Heart left ventricle (tissue), 16 donors: Measurements from ENCODE around the gene CFAP70. TPM values are rescaled to one million over a fixed set of nuclear protein-coding genes. Genes with fewer than 3 reads are reported as not detected.

ENCODE experiments used
- ATAC-seq, 4 donors: fragments of 200-7000 bp; cut with Tn5 transposase; one replicate each; pipeline ENCODE4 v1.9.1; 2020 to 2022; ENCODE audit warnings: moderate library complexity in 4 of 4, mild to moderate bottlenecking in 3 of 4, moderate number of reproducible peaks in 1 of 4
- DNase-seq, 5 donors: peaks; one replicate each; pipeline ENCODE4 v3.0.0-alpha.2; 2020
- H3K27ac ChIP-seq, 12 donors: fragments of 200-600 bp; sonication (generic) in 4 of 12; one replicate each; pipeline versions ENCODE4 v1.5.0 to v1.8.0; 2016 to 2022; ENCODE audit warnings: mild to moderate bottlenecking in 2 of 12
- H3K27me3 ChIP-seq, 9 donors: fragments of 200-600 bp; sonication (generic) in 2 of 9; one replicate each; pipeline versions ENCODE4 v1.5.1 to v1.8.0; 2016 to 2022; ENCODE audit warnings: mild to moderate bottlenecking in 3 of 9
- H3K36me3 ChIP-seq, 9 donors: fragments of 200-600 bp; sonication (generic) in 2 of 9; one replicate each; pipeline versions ENCODE4 v1.5.0 to v1.8.0; 2018 to 2022; ENCODE audit warnings: mild to moderate bottlenecking in 2 of 9
- H3K4me1 ChIP-seq, 12 donors: fragments of 200-600 bp; sonication (generic) in 4 of 12; one replicate each; pipeline versions ENCODE4 v1.5.0 to v1.8.0; 2016 to 2022; ENCODE audit warnings: mild to moderate bottlenecking in 3 of 12
- H3K4me3 ChIP-seq, 12 donors: fragments of 200-600 bp; sonication (generic) in 4 of 12; one replicate each; pipeline versions ENCODE4 v1.5.0 to v1.8.0; 2017 to 2022; ENCODE audit warnings: mild to moderate bottlenecking in 9 of 12, moderate library complexity in 4 of 12
- H3K9me3 ChIP-seq, 12 donors: fragments of 200-600 bp; sonication (generic) in 4 of 12; one replicate each; pipeline versions ENCODE4 v1.5.0 to v1.8.0; 2016 to 2022; ENCODE audit warnings: mild to moderate bottlenecking in 1 of 12
- POLR2A ChIP-seq, 2 donors: fragments of 450-650 bp; IDR thresholded peaks; one replicate each; pipeline ENCODE4 v1.6.1; 2017; ENCODE audit warnings: antibody characterized with exemption in 2 of 2, mild to moderate bottlenecking in 2 of 2, moderate library complexity in 2 of 2
- WGBS, 4 donors: extraction: QIAGEN DNeasy Blood & Tissue Kit in 2 of 4; methylation state at CpG; one replicate each; pipeline versions ENCODE4 v1.1.5 to v1.1.7; 2013 to 2018; 5-methylcytosine and 5-hydroxymethylcytosine counted together
- intact Hi-C, 10 donors: fragments of 100-400 bp; cut with DNase I; formaldehyde crosslinking; loops; one replicate each; pipeline versions ENCODE4 v1.11.1 to v1.14.2; 2022
- polyA plus RNA-seq, 2 donors: library from polyadenylated mRNA; stranded (reverse); fragments of 200-250 nt; gene quantifications; one replicate each; pipeline ENCODE4 v1.2.3, GENCODE V29; 2013
- total RNA-seq, 9 donors: library from RNA; depleted of rRNA in 2 of 9; stranded (reverse); fragments of >200 nt in 2 of 9; fragmentation: NEBNext Ultra II Directional in 3 of 9; extraction: Animal tissue kit (Norgen Biotek cat#: 25700) in 3 of 9; gene quantifications; one replicate each; pipeline versions ENCODE4 v1.1.0 to v1.2.4, GENCODE V29; 2016 to 2023
- TF ChIP-seq, protein P1 (sequence below), 12 donors: fragments of 200-600 bp; sonication (generic) in 4 of 12; IDR thresholded peaks; one replicate each; pipeline versions ENCODE4 v1.5.0 to v1.8.0; 2018 to 2022; ENCODE audit warnings: antibody characterized with exemption in 12 of 12, mild to moderate bottlenecking in 5 of 12
- donor health status: ischemic (EF 13 %, LVEDD 7.1; RV severe dilation, severe dysfunction).
- donor health status: healthy with polysubstance abuse.
- donor health status: DM: no; HTN: yes; CAD: no.
- donor health status: DM: no; HTN: no; CAD: no.
- donor health status: ischemic (EF 25% LVEDD 6.9; RV normal size, moderate dysfunction).
- donor health status: ischemic (EF 25% LVEDD 5.7; RV mildly dilated, moderate dysfunction).
- donor health status: healthy.
- donor health status: DM: yes; HTN: yes; CAD: no.
- donor health status: ischemic (EF 35%, LVEDD 5.7; RV mildly dilated, moderate dysfunction).
- donor health status: nonischemic (EF 11% LVEDD 7.7; RV severe dilation, severe dysfunction).
- donor health status: DM: yes; HTN: yes; CAD: no.
- donor health status: PGD.
- donor health status: ischemic (EF 29% LVEDD 5.4; RV normal size, mild dysfunction).
- donor health status: nonischemic (EF 23%, LVEDD 6.1; RV moderate dilation, normal function).

The CFAP70 gene
- total and polyA plus RNA-seq, 11 donors = 0.22 to 2.0 (median 1.4) TPM

DNA sequence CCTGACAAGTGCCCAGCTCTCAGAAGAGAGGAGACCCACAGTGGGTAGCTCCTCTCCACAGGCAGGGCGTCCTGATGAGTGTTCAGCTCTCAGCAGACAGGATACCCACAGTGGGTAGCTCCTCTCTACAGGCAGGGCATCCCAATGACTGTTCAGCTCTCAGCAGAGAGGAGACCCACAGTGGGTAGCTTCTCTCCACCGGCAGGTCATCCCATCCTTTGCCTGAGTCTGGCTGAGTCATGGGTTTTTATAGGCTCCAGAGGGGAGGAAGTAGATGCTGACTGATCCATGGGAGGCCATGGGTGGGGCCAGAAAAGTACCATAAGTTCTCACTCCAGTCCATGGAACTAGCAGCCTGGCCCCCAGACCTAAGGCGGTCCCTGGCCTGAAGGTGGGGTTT lies 18.5 kb downstream of the CFAP70 start:
- TF ChIP-seq, protein P1, sequence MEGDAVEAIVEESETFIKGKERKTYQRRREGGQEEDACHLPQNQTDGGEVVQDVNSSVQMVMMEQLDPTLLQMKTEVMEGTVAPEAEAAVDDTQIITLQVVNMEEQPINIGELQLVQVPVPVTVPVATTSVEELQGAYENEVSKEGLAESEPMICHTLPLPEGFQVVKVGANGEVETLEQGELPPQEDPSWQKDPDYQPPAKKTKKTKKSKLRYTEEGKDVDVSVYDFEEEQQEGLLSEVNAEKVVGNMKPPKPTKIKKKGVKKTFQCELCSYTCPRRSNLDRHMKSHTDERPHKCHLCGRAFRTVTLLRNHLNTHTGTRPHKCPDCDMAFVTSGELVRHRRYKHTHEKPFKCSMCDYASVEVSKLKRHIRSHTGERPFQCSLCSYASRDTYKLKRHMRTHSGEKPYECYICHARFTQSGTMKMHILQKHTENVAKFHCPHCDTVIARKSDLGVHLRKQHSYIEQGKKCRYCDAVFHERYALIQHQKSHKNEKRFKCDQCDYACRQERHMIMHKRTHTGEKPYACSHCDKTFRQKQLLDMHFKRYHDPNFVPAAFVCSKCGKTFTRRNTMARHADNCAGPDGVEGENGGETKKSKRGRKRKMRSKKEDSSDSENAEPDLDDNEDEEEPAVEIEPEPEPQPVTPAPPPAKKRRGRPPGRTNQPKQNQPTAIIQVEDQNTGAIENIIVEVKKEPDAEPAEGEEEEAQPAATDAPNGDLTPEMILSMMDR (IDR thresholded peaks at IDR 0.05) = no peak
- no peak for TF ChIP-seq POLR2A (IDR thresholded peaks at IDR 0.05)
- H3K36me3 ChIP-seq = peaks cover 0 to 6% (median 0%) of the 10 kb centered on the region in 9 donors
- intact Hi-C loops = no loop called here
- DNase-seq (no peak), ATAC-seq (no peak)
- H3K4me1 ChIP-seq = no peaks in the 10 kb centered on the region
- H3K4me3 ChIP-seq = no peak overlapping the region
- 87 to 100% (median 94%) methylated on average over 1 to 3 of the region's 3 CpGs for WGBS, 4 donors
- no peaks in the 10 kb centered on the region for H3K9me3 ChIP-seq
- H3K27ac ChIP-seq = no peak overlapping the region
- no peaks in the 10 kb centered on the region for H3K27me3 ChIP-seq

DNA sequence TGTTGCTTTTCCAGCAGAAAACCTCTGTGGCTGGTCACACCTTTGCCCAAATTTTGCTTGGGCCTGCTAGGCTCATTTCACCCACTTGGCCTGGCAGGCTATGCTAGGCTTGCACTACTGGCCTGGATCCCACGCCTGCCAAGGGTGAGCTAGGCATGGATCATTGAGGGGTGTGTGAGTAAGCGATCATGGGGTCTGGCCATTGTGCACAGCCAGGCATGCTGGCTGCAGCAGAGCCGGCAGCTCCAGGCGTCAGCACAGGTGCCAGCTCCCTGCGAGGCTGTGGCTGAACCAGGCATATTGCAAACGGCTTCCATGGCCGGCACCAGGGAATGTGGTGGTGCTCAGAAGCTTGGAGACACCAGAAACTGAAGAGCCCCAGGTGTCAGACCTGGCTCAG lies 19.2 kb downstream of the CFAP70 start:
- Histone ChIP-seq H3K9me3 (no peaks in the 10 kb centered on the region), H3K4me3 (no peak overlapping the region), H3K27me3 (no peaks in the 10 kb centered on the region), H3K4me1 (no peaks in the 10 kb centered on the region), H3K36me3 (peaks cover 0 to 6% (median 0%) of the 10 kb centered on the region in 9 donors), H3K27ac (peak overlapping the region in 2 of 12 donors; percentile 20 to 52)
- ATAC-seq = peak; percentile 77 to 96 (median 88)
- TF ChIP-seq, protein P1 (IDR thresholded peaks at IDR 0.05) = no peak
- no peak for TF ChIP-seq POLR2A (IDR thresholded peaks at IDR 0.05)
- 82 to 95% (median 88%) methylated on average over 4 to 7 of the region's 7 CpGs for WGBS, 4 donors
- DNase-seq = peak; percentile 18 to 63 (median 43)
- intact Hi-C loops = no loop called here

DNA sequence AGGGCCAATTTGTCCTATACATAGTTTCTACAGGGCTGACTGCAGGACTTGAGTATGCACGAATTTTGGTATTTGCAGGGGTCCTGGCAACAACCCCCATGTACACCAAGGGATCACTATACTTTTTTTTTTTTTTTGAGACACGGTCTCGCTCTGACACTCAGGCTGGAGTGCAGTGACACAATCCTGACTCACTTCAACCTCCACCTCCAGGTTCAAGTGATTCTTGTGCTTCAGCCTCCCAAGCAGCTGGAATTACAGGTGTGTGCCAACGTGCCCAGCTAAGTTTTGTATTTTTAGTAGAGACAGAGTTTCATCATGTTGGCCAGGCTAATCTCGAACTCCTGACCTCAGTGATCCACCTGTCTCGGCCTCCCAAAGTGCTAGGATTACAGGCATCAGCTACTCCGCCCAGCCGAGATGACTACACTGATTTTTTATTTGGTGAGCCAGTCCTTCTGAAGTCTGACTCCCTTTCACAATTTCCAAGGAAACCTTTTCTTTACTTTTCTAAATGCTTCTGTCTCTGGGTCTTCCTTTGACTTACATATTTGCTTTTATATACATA lies 19.8 kb downstream of the CFAP70 start:
- Histone ChIP-seq H3K4me3 (no peak overlapping the region), H3K27me3 (no peaks in the 10 kb centered on the region), H3K27ac (peak overlapping the region in 2 of 12 donors; percentile 20 to 52), H3K36me3 (peaks cover 0 to 6% (median 0%) of the 10 kb centered on the region in 9 donors), H3K4me1 (no peaks in the 10 kb centered on the region), H3K9me3 (no peaks in the 10 kb centered on the region)
- intact Hi-C loops = no loop called here
- WGBS, 4 donors = 86 to 95% (median 90%) methylated on average over 8 of the region's 8 CpGs
- no peak for DNase-seq
- ATAC-seq = no peak
- TF ChIP-seq POLR2A (IDR thresholded peaks at IDR 0.05) = no peak
- TF ChIP-seq, protein P1 (IDR thresholded peaks at IDR 0.05) = no peak

DNA sequence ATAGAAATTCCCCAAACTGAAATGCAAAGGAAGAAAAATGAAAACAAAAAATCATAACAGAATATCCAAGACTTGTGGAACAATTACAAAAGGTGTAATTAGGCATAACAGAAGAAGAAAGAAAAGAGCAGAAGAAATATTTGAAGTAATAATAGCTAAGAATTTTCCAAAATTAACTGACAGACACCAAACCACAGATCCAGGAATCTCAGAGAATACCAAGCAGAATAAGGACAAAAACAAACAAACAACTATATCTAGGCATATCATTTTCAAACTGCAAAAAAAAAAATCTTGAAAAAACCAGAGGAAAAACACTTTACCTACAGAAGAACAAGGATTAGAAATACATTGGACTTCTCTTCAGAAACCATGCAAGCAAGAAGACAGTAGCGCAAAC lies 25.5 kb downstream of the CFAP70 start:
- TF ChIP-seq, protein P1 (IDR thresholded peaks at IDR 0.05) = no peak
- TF ChIP-seq POLR2A (IDR thresholded peaks at IDR 0.05) = no peak
- Histone ChIP-seq H3K27me3 (no peaks in the 10 kb centered on the region), H3K4me3 (no peak overlapping the region), H3K36me3 (no peaks in the 10 kb centered on the region), H3K9me3 (no peaks in the 10 kb centered on the region), H3K27ac (no peak overlapping the region), H3K4me1 (no peaks in the 10 kb centered on the region)
- intact Hi-C loops = no loop called here
- no peak for ATAC-seq
- WGBS, 4 donors = 95 to 100% (median 96%) methylated on average over 1 of the region's 1 CpG
- no peak for DNase-seq
